Hepatocyte (in vitro differentiated cells): Measurements from ENCODE around the gene ZNF483. TPM values are rescaled to one million over a fixed set of nuclear protein-coding genes. Genes with fewer than 3 reads are reported as not detected.
"Not testable (repeated sequence)": the region's sequence is repeated elsewhere in the genome, so short reads cannot be mapped to it uniquely, and the experiment has no call there.

ENCODE experiments used
- DNase-seq: peaks from one replicate; pipeline ENCODE4 v3.0.0-alpha.2; 2016; ENCODE audit warnings: low spot score
- H2AFZ ChIP-seq: fragments of 200-600 bp; sonication (generic); 2 replicates; pipeline ENCODE4 v1.6.0; 2016; ENCODE audit warnings: antibody characterized with exemption, mild to moderate bottlenecking
- H3K27ac ChIP-seq: fragments of 200-600 bp; sonication (generic); 2 replicates; pipeline ENCODE4 v1.5.1; 2016; ENCODE audit warnings: mild to moderate bottlenecking
- H3K27me3 ChIP-seq: fragments of 200-600 bp; sonication (generic); 2 replicates; pipeline ENCODE4 v1.6.1; 2016
- H3K36me3 ChIP-seq: fragments of 200-600 bp; sonication (generic); replicated peaks from 2 replicates; pipeline ENCODE4 v1.5.1; 2016; ENCODE audit warnings: low read depth; ENCODE audit not compliant: insufficient read depth
- H3K4me1 ChIP-seq: fragments of 200-600 bp; sonication (generic); 2 replicates; pipeline ENCODE4 v1.5.1; 2016; ENCODE audit warnings: mild to moderate bottlenecking, moderate library complexity; ENCODE audit not compliant: insufficient read depth
- H3K4me2 ChIP-seq: fragments of 200-600 bp; sonication (generic); 2 replicates; pipeline ENCODE4 v1.6.0; 2016
- H3K4me3 ChIP-seq: fragments of 200-600 bp; sonication (generic); 2 replicates; pipeline ENCODE4 v1.5.1; 2016; ENCODE audit warnings: mild to moderate bottlenecking
- H3K79me2 ChIP-seq: fragments of 200-600 bp; sonication (generic); 2 replicates; pipeline ENCODE4 v1.6.0; 2017; ENCODE audit warnings: mild to moderate bottlenecking
- H3K9me2 ChIP-seq: fragments of 200-600 bp; sonication (generic); replicated peaks from 2 replicates; pipeline ENCODE4 v1.6.0; 2017; ENCODE audit warnings: mild to moderate bottlenecking; ENCODE audit not compliant: insufficient read depth
- H3K9me3 ChIP-seq: fragments of 200-600 bp; sonication (generic); 2 replicates; pipeline ENCODE4 v1.5.1; 2016; ENCODE audit warnings: low read depth, mild to moderate bottlenecking
- H4K20me1 ChIP-seq: fragments of 200-600 bp; sonication (generic); 2 replicates; pipeline ENCODE4 v1.6.0; 2016; ENCODE audit warnings: mild to moderate bottlenecking; ENCODE audit not compliant: insufficient read depth, poor library complexity, severe bottlenecking
- EZH2 ChIP-seq: fragments of 200-600 bp; sonication (generic); IDR thresholded peaks from 2 replicates; pipeline ENCODE4 v1.6.1; 2016; ENCODE audit warnings: antibody characterized with exemption, mild to moderate bottlenecking, borderline replicate concordance
- EZH2phosphoT487 ChIP-seq: fragments of 200-600 bp; sonication (generic); IDR thresholded peaks from one replicate; pipeline ENCODE4 v1.6.1; 2018; ENCODE audit warnings: antibody characterized with exemption, mild to moderate bottlenecking, low read depth, moderate library complexity; ENCODE audit not compliant: unreplicated experiment, severe bottlenecking
- WGBS: methylation state at CpG from one replicate; pipeline ENCODE4 v1.1.6; 2016; ENCODE audit warnings: low lambda C conversion rate; ENCODE audit errors: missing lambda C conversion rate; 5-methylcytosine and 5-hydroxymethylcytosine counted together
- polyA plus RNA-seq: library from polyadenylated mRNA; unstranded; fragments of >200 nt; fragmentation: Nextera tagmentation; extraction: Ambion mirVana; gene quantifications from 2 replicates; pipeline ENCODE4 v1.2.1, GENCODE V29; 2016
- total RNA-seq: library from RNA; depleted of rRNA; stranded (reverse); fragments of >200 nt; gene quantifications from 2 replicates; pipeline ENCODE4 v1.2.3, GENCODE V29; 2014
- TF ChIP-seq, protein P1 (sequence below): fragments of 200-600 bp; sonication (generic); IDR thresholded peaks from 2 replicates; pipeline ENCODE4 v1.5.1; 2016; ENCODE audit warnings: antibody characterized with exemption, mild to moderate bottlenecking; ENCODE audit not compliant: poor library complexity

Gene ZNF483
- total and polyA plus RNA-seq, 2 experiments from 2014 or later, result 0.87 to 4.6 TPM

DNA sequence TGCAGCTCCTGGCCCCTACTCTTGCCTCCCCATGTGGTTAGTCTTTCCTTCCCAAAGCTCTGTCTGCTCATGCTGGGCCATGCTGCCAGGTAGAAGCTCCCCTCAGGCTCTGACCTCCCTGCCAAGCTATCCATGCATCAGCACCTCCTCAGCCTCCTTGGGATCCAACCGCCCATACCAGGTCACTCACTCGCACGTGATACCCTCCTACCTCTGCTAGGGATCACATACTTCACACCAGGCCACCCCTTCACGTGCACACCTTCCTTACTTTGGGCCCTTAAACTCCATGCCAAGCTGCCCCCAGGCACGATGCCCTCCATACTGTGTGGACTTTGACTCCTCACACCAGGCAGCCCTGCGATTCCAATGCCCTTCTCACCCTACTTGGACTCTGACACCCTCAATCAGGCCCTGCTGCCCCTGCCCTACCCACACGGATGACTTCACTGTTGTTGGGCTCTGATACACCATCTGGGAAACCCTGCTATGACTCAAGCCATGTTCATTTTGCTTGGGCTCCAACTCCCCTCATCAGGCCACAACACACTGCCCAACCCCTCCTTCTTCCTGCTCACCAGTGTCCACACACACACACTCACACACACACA is 34.1 kb downstream of the ZNF483 start:
- H3K9me3 ChIP-seq, result no peaks in the 10 kb centered on the region
- TF ChIP-seq, protein P1, sequence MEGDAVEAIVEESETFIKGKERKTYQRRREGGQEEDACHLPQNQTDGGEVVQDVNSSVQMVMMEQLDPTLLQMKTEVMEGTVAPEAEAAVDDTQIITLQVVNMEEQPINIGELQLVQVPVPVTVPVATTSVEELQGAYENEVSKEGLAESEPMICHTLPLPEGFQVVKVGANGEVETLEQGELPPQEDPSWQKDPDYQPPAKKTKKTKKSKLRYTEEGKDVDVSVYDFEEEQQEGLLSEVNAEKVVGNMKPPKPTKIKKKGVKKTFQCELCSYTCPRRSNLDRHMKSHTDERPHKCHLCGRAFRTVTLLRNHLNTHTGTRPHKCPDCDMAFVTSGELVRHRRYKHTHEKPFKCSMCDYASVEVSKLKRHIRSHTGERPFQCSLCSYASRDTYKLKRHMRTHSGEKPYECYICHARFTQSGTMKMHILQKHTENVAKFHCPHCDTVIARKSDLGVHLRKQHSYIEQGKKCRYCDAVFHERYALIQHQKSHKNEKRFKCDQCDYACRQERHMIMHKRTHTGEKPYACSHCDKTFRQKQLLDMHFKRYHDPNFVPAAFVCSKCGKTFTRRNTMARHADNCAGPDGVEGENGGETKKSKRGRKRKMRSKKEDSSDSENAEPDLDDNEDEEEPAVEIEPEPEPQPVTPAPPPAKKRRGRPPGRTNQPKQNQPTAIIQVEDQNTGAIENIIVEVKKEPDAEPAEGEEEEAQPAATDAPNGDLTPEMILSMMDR, result no peak
- TF ChIP-seq EZH2phosphoT487, result no peak
- TF ChIP-seq EZH2, result no peak
- WGBS, result 99% methylated on average over 7 of the region's 7 CpGs

DNA sequence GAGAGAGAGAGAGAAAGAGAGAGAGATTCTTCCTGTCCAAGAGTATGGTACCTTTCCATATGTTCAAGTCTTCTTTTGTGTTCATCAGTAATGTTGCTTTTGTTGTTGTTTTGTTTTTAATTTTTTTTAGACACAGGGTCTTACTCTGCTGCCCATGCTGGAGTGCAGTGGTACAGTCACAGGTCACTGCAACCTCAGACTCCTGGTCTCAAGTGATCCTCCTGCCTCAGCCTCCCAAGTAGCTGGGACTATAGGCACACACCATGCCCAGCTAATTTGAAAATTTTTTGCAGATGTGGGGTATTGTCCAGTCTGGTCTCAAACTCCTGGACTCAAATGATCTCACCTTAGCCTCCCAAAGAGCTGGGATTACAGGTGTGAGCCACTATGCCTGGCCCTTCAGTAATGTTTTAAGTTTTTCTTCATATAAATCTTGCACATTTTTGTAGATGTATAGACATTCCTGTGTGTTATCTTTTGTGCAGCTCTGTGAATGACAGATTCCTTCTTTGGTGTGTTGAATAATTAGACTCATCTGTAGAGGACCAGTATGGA is 36.3 kb downstream of the ZNF483 start:
- Histone ChIP-seq H3K27me3 (no peaks in the 10 kb centered on the region), H2AFZ (no peak overlapping the region), H3K36me3 (no peaks in the 10 kb centered on the region), H3K27ac (no peak overlapping the region), H3K4me2 (no peak overlapping the region), H3K9me3 (no peaks in the 10 kb centered on the region), H3K4me3 (no peak overlapping the region), H3K9me2 (no peaks in the 10 kb centered on the region), H3K4me1 (no peaks in the 10 kb centered on the region), H3K79me2 (no peaks in the 10 kb centered on the region), H4K20me1 (no peaks in the 10 kb centered on the region)
- TF ChIP-seq, protein P1, result no peak
- TF ChIP-seq EZH2 (no peak), EZH2phosphoT487 (no peak)
- no peak for DNase-seq

More for the DNA sequence above, 34.1 kb downstream of the ZNF483 start:
- no peak overlapping the region for H3K4me2 ChIP-seq
- H4K20me1 ChIP-seq, result no peaks in the 10 kb centered on the region
- H3K27ac ChIP-seq, result no peak overlapping the region
- H3K4me3 ChIP-seq, result no peak overlapping the region
- DNase-seq, result peak; percentile 7
- H3K36me3 ChIP-seq, result no peaks in the 10 kb centered on the region
- H3K4me1 ChIP-seq, result no peaks in the 10 kb centered on the region
- H3K27me3 ChIP-seq, result no peaks in the 10 kb centered on the region
- H3K79me2 ChIP-seq, result no peaks in the 10 kb centered on the region
- no peaks in the 10 kb centered on the region for H3K9me2 ChIP-seq
- no peak overlapping the region for H2AFZ ChIP-seq

- no peak overlapping the region for H2AFZ ChIP-seq
- no peak overlapping the region for H3K4me2 ChIP-seq
- H3K27me3 ChIP-seq, result no peaks in the 10 kb centered on the region
- peaks cover 4% of the 10 kb centered on the region for H3K36me3 ChIP-seq
- no peak overlapping the region for H3K27ac ChIP-seq
- H3K4me1 ChIP-seq, result no peaks in the 10 kb centered on the region
- H3K4me3 ChIP-seq, result no peak overlapping the region
- H3K9me3 ChIP-seq, result no peaks in the 10 kb centered on the region
- 71% methylated on average over 1 of the region's 1 CpG for WGBS
- DNase-seq, result peak; percentile 8
- H3K9me2 ChIP-seq, result no peaks in the 10 kb centered on the region
- TF ChIP-seq, protein P1, result no peak
- TF ChIP-seq EZH2phosphoT487 (no peak), EZH2 (no peak)
- no peaks in the 10 kb centered on the region for H3K79me2 ChIP-seq
- no peaks in the 10 kb centered on the region for H4K20me1 ChIP-seq
Measured at GRCh38 chr9:111566234-111566633, 41.3 kb downstream of the ZNF483 start.

GRCh38 chr9:111568127-111568526 is 43.1 kb downstream of the ZNF483 start:
- not testable (repeated sequence) for DNase-seq, H3K9me2 ChIP-seq, H3K4me2 ChIP-seq, H2AFZ ChIP-seq, H3K9me3 ChIP-seq, H3K36me3 ChIP-seq, H3K27me3 ChIP-seq, H3K4me1 ChIP-seq, H3K27ac ChIP-seq, H4K20me1 ChIP-seq, H3K4me3 ChIP-seq, H3K79me2 ChIP-seq
- WGBS, result 97% methylated on average over 4 of the region's 4 CpGs
